Renal cortex interstitium (tissue), 11 donors: ENCODE data around the gene BRD9. TPM values are rescaled to one million over a fixed set of nuclear protein-coding genes. Genes with fewer than 3 reads are reported as not detected.
"Not testable (repeated sequence)": the region's sequence is repeated elsewhere in the genome, so short reads cannot be mapped to it uniquely, and the experiment has no call there.

ENCODE experiments used
- DNase-seq, 11 donors: peaks; one replicate each; pipeline ENCODE4 v3.0.0-alpha.2; 2013; ENCODE audit warnings: low read depth in 9 of 11, low spot score in 4 of 11; ENCODE audit errors: extremely low read depth in 1 of 11
- polyA plus RNA-seq, 3 donors: library from polyadenylated mRNA; unstranded; fragments of 120-200 nt; gene quantifications; one replicate each; pipeline ENCODE4 v1.2.1, GENCODE V29; 2013; ENCODE audit not compliant: insufficient read length in 3 of 3

BRD9 gene
- polyA plus RNA-seq, 3 donors: 38.7 to 46.1 (median 42.4) TPM

DNA sequence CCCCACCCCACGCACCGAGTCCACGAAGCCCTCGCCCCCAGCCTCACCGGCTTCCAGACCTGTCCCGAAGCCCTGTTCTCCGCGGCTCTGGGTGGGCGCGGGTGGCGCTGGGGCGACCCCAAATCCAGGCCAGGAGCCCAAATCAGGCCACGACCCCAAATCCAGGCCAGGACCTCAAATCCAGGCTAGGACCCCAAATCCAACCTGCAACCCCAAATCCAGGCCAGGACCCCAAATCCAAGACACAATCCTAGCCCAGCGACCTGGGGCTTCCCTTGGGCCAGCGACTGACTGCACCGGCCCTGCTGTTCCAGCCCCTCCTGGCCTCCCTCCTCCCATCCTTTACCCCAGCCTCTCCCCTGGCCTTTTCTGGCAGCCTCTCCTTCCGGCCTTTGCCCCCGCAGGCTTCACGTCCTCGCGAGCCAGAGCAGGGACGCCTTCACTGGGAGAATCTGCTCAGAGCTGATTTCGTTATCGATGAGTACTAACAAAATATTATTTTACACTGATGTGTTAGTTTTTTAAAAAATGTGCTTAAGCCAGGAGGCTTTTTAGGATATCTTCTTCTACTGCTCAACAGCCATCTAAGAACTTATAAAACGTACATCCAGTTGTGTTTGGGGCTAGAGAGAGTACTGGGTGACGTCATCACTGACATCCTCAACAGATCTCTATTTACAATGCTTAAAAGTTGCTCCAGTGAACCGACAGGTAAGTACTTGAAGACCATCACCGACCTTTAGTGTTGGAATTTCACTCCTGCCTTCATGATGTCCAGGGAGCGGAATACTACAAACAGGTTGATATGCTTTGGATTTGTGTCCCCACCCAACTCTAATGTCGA lies 34.8 kb upstream of the BRD9 start:
- DNase-seq: no peak

DNA sequence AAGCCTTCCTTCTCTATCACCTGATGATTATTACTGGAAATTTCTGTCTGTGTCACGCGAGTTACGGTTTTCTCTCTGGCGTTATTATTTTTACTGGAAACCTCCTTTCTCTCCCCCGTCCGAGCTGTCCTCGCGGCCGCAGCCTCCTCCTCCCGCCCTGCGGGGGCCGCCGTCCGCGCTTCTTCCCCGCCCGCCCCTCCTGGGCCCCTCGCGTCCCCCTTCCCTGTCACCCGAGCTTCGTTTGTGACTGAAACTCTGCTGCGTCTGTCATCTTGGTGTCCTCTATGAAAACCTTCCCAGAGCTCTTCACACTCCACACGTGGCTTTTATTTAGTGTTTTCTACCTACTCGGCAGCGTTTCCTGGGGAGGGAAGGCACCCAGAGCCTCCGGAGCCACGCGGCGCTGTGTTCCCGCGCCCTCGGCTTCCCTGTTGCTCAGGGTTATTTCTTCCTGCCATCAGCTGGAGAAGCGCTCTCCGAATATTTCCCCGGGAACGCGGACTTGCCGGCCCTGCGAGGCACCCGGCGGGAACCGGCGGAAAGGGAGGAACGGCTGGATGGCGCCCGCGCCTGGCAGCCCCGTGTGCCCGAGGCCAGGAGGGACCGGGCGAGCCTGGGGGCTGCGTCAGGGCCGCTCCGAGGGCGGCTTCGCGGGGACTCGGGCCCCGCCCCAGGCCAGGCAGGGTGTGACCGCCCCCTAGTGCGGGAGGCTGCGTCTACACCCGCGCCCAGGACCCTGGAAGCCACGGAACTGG lies 34.0 kb upstream of the BRD9 start:
- peak in 1 of 11 donors; percentile 37 for DNase-seq

GRCh38 chr5:923281-923873 lies 30.8 kb upstream of the BRD9 start:
- DNase-seq: peak in 7 of 11 donors; percentile 57 to 73 (median 61)

DNA sequence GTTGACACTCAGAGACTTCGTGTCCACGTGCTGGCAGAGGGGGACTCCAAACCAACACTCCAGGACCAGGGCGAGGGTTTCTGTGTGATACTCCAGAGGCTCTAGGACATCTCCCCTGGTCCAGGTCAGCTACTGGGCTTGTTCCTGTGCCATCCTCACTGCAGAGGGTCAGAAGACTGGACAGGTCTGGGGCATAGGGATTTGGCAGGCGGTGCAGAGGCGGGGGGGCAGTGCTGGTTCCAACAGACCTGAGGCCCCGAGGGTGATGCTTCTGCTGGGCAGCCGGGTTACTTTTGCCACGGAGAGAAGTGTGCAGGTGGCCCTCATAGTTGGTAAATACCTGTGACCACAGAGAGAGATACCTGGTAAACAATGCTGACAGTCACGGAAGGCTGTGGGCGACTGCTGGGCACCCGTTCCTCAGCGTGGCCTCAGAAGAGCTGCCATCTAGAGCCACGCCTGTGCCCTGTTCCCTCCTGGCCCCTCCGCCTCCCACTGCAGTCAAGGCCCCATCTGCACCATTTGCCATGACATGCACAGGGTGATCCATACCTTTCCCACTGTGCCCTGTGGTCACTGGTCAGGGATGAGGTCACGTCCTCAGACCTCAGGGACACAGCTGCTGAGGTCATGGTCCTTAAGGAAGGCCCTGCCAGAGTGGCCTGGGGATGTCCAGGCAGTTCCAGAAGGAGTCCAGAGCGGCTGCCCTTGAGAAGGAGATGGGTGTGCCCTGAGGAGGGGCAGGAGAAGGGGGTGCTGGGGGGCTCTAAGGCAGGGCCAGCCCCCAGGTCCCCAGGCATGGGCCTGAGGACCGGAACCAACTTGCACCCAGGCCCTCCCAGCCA lies 30.1 kb upstream of the BRD9 start:
- DNase-seq: no peak

DNA sequence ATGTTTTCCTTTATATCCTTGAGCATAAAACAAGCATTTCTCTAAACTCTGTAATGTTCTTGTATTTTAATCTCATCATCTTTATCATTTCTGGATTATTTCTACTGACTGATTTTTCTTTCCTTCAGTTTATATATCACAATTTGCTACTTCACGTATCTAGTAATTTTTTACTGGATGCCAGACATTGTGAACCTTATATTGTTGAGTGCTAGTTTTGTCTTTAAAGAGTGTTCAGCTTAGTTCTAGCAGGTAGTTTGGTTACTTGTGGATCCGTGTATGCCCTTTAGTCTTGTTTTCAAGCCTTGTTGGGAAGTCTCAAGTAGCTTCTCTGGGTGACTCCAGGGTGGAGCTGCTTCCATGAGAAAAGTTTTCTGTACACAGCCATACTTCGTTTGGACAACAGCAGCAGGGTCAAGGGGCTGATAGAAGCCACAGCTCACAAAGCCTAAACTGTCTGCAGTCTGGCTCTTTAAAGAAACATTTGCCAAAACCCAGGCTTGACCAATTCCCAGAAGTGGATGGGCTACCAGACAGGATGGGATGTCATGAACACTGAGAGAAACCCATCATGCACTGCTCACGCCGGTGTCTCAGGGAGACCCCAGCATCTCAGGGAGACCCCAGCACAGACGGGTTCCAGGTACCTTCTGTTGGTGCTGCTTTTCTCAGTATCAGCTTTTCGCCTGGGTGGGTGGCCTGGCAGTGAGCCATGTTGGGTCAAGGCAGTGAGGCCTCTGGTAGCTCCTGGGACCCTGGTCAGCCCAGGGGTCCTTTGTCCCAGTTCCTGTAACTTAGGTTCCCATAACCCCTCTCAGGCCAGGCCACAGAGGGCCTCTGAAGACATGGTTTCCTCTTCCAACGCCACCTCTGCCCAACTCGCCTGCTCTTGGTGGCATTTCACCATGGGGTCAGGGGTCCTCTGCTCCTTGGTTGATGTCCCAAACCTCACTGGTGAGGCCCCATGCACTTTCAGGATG lies 29.1 kb upstream of the BRD9 start:
- DNase-seq: no peak

DNA sequence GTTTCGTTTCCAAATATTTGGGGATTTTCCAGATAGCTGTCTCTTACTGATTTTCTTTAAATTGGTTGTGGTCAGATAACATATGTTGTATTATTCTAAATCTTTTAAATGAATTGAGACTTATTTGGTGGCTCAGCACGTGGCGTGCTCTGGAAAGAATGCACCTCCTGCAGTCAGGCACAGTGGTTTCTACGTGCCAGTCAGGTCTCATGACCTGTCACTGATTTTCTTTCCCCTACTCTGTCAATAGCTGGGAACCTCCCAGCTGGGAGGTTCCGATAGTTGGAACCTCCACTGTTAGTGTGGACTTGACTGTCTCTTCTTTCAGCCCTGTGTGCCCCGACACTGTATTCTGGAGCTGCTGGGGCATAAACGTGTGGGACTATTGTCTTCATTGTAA lies 27.7 kb upstream of the BRD9 start:
- no peak for DNase-seq

DNA sequence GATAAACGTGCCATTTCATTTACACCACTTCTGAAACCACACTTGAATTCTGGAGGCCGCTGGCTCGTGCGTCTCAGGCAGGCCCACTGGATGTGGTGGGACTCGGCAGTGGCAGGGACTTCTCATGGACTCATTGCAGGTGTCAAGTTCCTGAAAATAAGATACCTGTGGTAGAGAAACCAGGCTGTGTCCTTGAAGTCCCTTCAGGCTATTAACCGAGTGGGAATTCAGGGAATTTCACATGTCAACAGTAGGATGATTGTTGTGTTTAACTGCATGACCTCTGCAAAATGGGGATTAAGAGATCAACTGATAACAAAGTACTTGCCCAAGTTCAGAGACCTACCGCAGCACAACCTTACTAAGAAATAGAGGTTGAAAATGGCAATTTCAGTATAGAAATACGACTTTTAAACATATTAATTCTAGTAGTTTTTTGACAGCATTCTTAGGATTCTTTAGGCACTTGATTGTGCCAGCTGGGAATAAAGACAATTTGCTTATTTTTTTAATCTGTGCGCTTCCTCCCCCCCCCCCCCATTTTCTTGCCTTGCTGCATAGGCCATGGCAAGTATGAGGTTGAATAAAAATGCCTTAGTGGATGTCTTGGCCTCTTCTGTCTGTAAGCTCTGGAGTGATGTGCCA lies 26.9 kb upstream of the BRD9 start:
- DNase-seq: no peak

DNA sequence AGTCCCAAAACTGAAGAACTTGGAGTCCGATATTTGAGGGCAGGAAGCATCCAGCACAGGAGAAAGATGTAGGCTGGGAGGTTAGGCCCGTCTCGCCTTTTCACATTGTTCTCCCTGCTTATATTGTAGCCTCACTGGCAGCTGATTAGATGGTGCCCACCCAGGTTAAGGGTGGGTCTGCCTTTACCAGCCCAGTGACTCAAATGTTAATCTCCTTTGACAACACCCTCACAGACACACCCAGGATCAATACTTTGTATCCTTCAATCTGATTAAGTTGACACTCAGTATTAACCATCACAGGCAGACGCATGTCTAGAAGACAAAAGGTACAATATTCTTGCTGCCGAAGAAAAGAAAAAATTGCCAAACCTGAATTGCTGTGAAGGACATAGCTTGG lies 26.1 kb upstream of the BRD9 start:
- DNase-seq: not testable (repeated sequence)

DNA sequence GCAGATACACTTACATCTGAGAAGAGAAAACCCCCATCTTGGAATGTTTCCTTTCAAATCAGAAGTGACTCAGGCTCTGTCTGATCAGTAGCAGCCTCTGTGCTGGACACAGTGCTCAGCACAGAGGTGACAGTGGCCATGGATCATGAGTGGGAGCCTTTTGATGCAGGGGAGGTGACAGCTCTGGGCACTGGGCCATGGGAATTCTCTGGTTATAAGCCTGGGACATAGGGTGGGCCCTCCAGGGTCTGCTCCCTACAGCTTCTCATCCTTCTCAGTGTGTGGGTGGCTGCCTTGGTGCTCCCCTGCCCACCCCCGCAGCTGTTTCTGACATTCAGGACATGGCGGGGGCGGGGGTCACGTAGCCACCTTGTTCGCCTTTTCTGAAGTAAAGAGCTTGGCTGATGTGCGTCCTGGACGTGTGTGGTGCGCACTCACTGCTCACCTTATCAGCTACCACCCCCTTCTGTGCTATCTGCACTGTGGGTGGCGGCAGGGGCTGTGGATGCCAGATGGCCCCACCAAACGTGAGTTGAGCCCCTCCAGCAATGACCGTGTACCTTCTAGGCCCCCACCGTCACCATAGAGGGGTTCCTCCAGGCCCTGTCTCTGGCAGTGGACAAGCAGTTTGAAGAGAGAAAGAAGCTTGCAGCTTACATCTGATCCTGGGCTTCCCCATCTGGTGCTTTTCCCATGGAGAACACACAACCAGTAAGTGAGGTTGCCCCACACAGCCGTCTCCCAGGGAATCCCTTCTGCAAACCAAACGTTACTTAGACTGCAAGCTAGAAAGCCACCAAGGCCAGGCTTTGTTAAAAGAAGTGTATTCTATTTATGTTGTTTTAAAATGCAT lies 24.1 kb upstream of the BRD9 start:
- DNase-seq: no peak

GRCh38 chr5:915946-916345 lies 23.3 kb upstream of the BRD9 start:
- no peak for DNase-seq

GRCh38 chr5:915346-915745 lies 22.7 kb upstream of the BRD9 start:
- not testable (repeated sequence) for DNase-seq

DNA sequence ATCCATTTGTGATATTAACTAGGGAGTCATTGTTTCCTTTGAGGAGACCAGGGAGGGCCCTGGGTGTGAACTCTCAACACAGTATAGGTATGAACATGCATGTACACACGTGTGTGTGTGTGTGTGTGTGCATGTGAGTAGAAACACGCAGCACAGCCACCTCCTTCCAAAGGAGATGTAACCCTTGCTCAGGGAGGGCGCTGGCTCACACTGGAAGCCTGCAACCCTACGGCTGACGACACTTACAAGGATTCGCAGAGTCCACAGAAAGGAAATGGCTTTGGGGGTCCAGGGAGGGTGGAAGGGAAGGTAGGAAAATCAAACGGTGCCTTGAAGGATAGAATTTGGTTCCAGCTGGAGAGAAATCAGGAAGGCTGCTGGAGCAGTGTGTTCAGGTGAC lies 22.0 kb upstream of the BRD9 start:
- DNase-seq: no peak

DNA sequence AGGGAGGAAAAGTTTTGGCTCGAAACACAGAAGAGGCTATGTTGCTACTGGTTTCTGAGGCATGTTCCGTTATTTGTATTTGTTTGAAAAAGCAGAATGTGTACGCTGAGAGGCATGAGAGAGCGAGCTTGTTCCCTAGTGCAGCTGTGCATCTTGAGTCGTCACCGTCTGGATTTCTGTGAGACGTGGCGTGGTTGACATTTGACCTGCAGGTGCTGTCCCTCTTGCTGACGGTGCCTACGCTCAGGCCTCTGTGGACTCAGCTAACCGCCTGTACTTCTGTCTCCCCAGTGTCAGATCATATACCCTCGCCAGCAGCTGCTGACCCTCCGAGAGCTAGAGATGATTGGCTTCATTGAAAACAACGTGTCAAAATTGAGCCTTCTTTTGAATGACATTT lies 21.6 kb upstream of the BRD9 start:
- no peak for DNase-seq

DNA sequence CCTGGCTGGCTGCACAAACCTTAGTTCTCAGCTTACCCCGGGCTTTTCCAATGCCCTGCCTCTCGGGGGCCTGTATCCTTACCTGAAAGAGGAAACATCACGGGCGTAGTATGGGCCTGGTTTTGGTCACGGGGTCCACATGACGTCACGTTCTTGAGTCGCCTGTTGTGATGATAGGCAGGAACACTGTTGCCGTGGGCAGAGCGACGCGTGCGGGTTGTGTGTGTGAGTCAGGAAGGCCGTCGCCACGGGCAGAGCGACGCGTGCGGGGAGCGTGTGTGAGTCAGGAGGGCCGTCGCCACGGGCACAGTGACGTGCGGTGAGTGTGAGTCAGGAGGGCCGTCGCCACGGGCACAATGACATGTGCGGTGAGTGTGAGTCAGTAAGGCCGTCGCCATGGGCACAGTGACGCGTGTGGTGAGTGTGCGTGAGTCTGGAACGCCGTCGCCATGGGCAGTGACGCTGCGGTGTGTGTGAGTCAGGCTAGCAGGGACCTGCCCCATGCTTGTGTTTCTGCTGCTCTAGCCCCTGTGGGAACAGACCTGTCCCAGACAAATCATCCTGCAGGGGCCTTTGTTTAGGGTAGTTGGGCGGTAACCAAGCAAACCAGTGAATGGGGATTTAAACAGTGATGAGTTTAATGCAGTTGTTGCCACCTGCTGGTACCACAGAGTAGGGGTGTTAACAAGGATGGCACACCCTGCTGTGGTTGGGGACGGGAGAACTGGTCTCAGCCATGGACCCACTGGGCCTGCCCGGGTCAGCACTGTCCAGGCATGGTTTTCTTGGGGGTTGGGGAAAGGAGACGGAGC lies 19.9 kb upstream of the BRD9 start:
- DNase-seq: no peak

GRCh38 chr5:911601-912000 lies 19.0 kb upstream of the BRD9 start:
- DNase-seq: no peak

DNA sequence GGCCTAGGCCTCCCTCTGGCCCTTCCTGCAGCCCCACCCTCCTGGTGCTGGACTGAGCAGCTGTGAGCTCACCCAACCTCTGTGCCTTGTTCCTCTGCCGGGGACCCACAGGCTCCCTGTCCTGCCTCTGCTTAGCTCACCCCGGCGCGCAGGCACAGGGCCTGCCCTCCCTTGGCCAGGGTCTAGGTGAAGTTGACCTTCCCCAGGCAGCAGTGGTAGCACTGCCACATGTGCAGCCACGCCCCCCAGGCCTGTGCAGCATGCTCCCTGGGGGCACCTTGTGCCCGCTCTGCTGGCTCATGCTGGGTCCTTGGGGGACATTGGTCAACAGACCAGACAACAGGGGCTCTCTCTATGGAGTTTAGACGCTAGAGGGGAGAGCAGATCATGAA lies 18.2 kb upstream of the BRD9 start:
- DNase-seq: no peak
